ENCODE results near the gene ADSS1. TPM values are rescaled to one million over a fixed set of nuclear protein-coding genes. Genes with fewer than 3 reads are reported as not detected.

ADSS1 gene
- total RNA-seq, 3 donors from 2014 or later: 2.0 to 6.0 (median 4.2) TPM

DNA sequence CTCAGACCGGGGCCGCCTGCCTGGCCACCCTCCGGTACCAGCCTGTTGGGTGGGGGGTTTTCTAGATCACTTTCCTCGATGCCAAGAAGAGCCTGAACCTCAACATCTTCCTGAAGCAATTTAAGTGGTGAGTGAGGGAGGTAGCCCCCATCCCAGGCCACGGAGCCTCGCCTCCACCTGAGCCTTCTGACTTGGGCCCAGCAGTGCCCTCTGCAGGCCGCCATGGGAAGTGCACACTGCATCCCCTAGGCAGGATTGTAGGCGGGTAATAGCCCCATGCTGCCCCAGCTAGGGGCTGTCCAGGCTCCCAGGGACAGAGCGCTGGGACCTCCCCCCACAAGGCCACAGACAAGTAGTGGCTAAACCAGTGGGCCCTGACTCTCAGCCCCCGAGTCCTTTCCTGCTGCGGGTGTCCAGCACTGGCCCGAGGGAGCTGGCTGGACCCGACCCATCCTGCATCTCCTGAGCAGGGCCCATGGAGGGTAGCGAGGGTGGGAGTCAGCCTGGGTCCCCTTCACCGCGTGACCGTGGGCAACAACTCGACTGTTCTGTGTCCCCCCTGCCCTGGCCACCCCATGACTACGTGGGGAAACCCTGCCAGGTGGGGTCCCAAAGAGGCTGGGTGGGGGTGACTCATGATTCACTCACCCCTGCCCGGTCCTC, 15.3 kb upstream of the ADSS1 start:
- peak in 2 of 3 donors; percentile 80 to 85 for DNase-seq
- H3K9me3 ChIP-seq: no peaks in the 10 kb centered on the region

DNA sequence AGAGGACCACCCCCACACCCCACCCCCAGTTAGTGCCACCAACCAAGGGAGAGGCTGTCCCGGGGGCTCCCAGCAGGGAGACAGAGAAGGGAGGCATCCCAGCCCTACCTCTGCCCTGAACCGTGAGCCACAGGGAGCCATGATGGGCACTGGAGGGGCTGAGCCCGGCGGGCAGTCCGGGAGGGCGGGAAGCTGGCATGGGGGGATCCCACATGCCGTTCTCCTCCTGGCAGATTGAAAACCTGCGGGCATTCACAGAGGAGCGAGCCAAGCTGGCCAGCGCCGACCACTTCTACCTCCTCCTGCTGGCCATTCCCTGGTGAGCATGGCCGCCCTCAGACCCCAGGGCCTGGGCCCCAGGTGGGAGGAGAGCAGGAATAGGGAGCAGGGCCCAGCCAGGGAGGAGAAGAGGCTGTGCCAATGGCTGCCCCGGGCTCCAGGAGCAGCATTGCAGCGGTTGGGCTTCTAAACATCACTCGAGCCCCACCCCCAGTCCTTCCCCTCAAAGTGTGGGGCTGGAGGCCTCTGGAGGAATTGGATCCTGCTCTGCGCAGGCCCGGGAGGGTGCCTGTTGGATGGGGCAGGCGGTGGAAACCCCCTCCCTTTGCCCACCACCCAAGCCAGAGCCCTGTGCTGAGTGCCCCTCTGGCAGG, 14.5 kb upstream of the ADSS1 start:
- H3K4me1 ChIP-seq (ENCODE audit: low read depth): no peaks in the 10 kb centered on the region
- H3K4me3 ChIP-seq: no peak overlapping the region
- intact Hi-C loops (cut with DNase I, micrococcal nuclease): loop anchor here (5.0 kb wide), 1 partner anchor 57 kb away; no protein-coding TSS in a partner anchor
- peaks cover 11% of the 10 kb centered on the region for H3K36me3 ChIP-seq (ENCODE audit: low read depth)
- TF ChIP-seq, protein P1, sequence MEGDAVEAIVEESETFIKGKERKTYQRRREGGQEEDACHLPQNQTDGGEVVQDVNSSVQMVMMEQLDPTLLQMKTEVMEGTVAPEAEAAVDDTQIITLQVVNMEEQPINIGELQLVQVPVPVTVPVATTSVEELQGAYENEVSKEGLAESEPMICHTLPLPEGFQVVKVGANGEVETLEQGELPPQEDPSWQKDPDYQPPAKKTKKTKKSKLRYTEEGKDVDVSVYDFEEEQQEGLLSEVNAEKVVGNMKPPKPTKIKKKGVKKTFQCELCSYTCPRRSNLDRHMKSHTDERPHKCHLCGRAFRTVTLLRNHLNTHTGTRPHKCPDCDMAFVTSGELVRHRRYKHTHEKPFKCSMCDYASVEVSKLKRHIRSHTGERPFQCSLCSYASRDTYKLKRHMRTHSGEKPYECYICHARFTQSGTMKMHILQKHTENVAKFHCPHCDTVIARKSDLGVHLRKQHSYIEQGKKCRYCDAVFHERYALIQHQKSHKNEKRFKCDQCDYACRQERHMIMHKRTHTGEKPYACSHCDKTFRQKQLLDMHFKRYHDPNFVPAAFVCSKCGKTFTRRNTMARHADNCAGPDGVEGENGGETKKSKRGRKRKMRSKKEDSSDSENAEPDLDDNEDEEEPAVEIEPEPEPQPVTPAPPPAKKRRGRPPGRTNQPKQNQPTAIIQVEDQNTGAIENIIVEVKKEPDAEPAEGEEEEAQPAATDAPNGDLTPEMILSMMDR (IDR thresholded peaks at IDR 0.05): no peak
- ATAC-seq (no peak), DNase-seq (no peak)
- no peaks in the 10 kb centered on the region for H3K9me3 ChIP-seq

More for the DNA sequence above, 15.3 kb upstream of the ADSS1 start:
- peak; percentile 79 for ATAC-seq
- TF ChIP-seq, protein P1 (IDR thresholded peaks at IDR 0.05): peak; percentile 98
- H3K36me3 ChIP-seq (ENCODE audit: low read depth): peaks cover 8% of the 10 kb centered on the region
- intact Hi-C loops (cut with DNase I, micrococcal nuclease): loop anchor here (5.0 kb wide), 1 partner anchor 56 kb away; no protein-coding TSS in a partner anchor
- no peaks in the 10 kb centered on the region for H3K4me1 ChIP-seq (ENCODE audit: low read depth)
- H3K4me3 ChIP-seq: no peak overlapping the region

DNA sequence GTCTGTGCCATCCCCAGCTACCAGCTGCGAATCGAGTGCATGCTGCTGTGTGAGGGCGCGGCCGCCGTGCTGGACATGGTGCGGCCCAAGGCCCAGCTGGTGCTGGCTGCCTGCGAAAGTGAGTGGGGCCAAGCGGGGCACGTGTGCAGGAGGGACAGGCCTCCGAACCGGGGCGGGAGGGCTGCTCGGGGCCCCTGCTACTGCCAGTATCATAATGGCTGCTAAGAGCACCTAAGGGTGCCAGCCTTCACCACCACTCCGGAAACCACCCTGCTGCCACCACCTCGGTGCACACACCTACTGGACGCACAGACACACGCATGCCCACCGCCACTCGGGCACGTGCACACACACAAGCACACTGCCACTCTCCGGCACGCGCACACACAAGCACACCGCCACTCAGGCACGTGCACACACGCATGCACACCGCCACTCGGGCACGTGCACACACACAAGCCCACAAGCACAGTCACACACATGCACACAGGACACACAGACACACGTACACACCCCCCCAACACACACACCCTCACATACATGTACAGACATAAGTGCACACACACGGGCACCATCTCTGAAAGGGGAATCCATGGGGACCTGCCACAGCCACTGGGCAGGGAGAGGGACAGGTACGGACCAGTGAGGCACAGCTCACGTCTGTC, 13.8 kb upstream of the ADSS1 start:
- intact Hi-C loops (cut with DNase I, micrococcal nuclease): no loop called here
- H3K9me3 ChIP-seq: no peaks in the 10 kb centered on the region
- TF ChIP-seq, protein P1 (IDR thresholded peaks at IDR 0.05): no peak
- no peak for ATAC-seq
- H3K36me3 ChIP-seq (ENCODE audit: low read depth): peaks cover 15% of the 10 kb centered on the region
- no peaks in the 10 kb centered on the region for H3K4me1 ChIP-seq (ENCODE audit: low read depth)
- DNase-seq: no peak
- H3K4me3 ChIP-seq: no peak overlapping the region

DNA sequence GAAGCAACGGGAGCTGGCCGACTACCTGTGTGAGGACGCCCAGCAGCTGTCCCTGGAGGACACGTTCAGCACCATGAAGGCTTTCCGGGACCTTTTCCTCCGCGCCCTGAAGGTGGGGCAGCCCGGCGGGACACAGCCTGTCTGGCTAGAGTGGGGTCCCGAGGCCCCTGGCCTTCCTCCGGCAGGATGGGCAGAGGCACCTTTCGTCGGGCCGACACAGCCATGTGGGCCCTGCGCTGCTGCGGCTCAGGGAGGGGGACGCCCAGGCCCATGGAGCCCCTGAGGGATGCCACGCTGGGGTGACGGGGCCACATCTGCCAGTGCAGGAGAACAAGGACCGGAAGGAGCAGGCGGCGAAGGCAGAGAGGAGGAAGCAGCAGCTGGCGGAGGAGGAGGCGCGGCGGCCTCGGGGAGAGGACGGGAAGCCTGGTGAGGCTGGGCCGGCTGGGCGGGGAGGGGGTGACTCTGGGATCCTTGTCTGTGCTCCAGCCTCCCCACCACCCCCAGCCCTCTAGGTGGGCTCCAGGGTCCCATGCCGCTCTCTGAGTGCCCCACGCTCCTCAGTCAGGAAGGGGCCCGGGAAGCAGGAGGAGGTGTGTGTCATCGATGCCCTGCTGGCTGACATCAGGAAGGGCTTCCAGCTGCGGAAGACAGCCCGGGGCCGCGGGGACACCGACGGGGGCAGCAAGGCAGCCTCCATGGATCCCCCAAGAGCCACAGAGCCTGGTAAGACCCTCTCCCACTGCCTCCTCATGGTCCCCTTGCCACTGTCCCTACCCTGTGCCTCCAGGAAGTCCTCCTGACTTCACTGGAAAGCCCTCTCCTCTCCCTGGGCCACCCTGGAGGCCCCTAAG, 10.9 kb upstream of the ADSS1 start:
- DNase-seq (no peak), ATAC-seq (no peak)
- TF ChIP-seq, protein P1 (IDR thresholded peaks at IDR 0.05): no peak
- no peaks in the 10 kb centered on the region for H3K4me1 ChIP-seq (ENCODE audit: low read depth)
- H3K4me3 ChIP-seq: no peak overlapping the region
- intact Hi-C loops (cut with DNase I, micrococcal nuclease): no loop called here
- peaks cover 15% of the 10 kb centered on the region for H3K36me3 ChIP-seq (ENCODE audit: low read depth)
- H3K9me3 ChIP-seq: no peaks in the 10 kb centered on the region

DNA sequence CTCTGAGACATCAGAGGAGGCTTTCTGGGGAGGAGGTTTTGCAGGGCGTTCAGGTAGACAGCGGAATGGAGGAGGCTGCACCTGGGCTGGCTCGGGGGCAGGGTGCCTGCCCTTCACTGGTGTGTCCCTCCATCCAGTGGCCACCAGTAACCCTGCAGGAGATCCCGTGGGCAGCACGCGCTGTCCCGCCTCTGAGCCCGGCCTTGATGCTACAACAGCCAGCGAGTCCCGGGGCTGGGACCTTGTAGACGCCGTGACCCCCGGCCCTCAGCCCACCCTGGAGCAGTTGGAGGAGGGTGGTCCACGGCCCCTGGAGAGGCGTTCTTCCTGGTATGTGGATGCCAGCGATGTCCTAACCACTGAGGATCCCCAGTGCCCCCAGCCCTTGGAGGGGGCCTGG, 10.0 kb upstream of the ADSS1 start:
- Histone ChIP-seq H3K36me3 (ENCODE audit: low read depth) (peaks cover 15% of the 10 kb centered on the region), H3K4me1 (ENCODE audit: low read depth) (no peaks in the 10 kb centered on the region), H3K4me3 (no peak overlapping the region), H3K9me3 (no peaks in the 10 kb centered on the region)
- intact Hi-C loops (cut with DNase I, micrococcal nuclease): no loop called here
- DNase-seq (no peak), ATAC-seq (no peak)
- TF ChIP-seq, protein P1 (IDR thresholded peaks at IDR 0.05): no peak

Data from mucosa of descending colon (tissue), 3 donors.